ENCODE data around the gene CHKA.

DNA sequence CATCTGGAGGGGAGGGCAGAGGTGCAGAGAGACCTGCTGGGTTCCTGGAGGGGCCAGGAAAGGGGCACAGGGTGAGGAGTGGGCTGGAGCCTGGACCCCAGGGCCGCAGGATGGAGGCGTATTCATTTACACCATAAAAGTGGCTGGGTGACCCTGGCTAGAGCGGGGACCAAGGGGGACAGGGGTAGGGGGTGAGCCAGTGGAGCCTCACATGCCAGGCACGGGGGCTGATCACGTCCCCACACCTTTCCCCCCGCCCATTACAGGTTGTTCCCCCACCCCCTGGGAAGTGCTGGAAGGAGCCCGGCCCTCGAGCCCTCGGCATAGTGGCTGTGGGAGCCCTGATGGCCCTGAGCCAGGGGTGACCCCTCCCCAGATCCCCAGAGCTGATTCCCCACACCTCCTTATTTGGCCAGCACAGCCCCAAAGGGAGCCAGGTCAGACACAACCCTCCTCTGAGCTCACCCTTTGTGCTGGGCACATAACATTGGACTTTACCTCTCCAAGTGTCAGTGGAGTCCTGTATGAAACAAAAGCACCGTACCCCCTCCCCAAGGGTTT is 81.6 kb downstream of the CHKA start:
- TF ChIP-seq, protein P1, sequence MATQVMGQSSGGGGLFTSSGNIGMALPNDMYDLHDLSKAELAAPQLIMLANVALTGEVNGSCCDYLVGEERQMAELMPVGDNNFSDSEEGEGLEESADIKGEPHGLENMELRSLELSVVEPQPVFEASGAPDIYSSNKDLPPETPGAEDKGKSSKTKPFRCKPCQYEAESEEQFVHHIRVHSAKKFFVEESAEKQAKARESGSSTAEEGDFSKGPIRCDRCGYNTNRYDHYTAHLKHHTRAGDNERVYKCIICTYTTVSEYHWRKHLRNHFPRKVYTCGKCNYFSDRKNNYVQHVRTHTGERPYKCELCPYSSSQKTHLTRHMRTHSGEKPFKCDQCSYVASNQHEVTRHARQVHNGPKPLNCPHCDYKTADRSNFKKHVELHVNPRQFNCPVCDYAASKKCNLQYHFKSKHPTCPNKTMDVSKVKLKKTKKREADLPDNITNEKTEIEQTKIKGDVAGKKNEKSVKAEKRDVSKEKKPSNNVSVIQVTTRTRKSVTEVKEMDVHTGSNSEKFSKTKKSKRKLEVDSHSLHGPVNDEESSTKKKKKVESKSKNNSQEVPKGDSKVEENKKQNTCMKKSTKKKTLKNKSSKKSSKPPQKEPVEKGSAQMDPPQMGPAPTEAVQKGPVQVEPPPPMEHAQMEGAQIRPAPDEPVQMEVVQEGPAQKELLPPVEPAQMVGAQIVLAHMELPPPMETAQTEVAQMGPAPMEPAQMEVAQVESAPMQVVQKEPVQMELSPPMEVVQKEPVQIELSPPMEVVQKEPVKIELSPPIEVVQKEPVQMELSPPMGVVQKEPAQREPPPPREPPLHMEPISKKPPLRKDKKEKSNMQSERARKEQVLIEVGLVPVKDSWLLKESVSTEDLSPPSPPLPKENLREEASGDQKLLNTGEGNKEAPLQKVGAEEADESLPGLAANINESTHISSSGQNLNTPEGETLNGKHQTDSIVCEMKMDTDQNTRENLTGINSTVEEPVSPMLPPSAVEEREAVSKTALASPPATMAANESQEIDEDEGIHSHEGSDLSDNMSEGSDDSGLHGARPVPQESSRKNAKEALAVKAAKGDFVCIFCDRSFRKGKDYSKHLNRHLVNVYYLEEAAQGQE (IDR thresholded peaks at IDR 0.05; ENCODE audit: low read depth): no peak
- TF ChIP-seq EGR1 (IDR thresholded peaks at IDR 0.05) (no peak), TCF12 (IDR thresholded peaks at IDR 0.05; ENCODE audit: low read depth) (no peak), EP300 (IDR thresholded peaks at IDR 0.05; ENCODE audit: borderline replicate concordance) (no peak), TAF1 (IDR thresholded peaks at IDR 0.05; ENCODE audit: low read depth) (no peak), TEAD4 (IDR thresholded peaks at IDR 0.05) (no peak)
- TF ChIP-seq, protein P2, sequence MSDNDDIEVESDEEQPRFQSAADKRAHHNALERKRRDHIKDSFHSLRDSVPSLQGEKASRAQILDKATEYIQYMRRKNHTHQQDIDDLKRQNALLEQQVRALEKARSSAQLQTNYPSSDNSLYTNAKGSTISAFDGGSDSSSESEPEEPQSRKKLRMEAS (IDR thresholded peaks at IDR 0.05): no peak
